Stimulated activated CD4-positive, alpha-beta T cell treated with anti-CD3 and anti-CD28 coated beads, TNF-alpha, amount 100 ng/mL, for 4 hours (primary cell): ENCODE results near the gene C1QTNF9B.
"Not testable (repeated sequence)": the region's sequence is repeated elsewhere in the genome, so short reads cannot be mapped to it uniquely, and the experiment has no call there.

Experiments
- DNase-seq, 3 experiments: peaks; one replicate each; pipeline ENCODE4 v3.0.0-alpha.2; 2020; ENCODE audit warnings: low read depth in 3 of 3

C1QTNF9B gene

DNA sequence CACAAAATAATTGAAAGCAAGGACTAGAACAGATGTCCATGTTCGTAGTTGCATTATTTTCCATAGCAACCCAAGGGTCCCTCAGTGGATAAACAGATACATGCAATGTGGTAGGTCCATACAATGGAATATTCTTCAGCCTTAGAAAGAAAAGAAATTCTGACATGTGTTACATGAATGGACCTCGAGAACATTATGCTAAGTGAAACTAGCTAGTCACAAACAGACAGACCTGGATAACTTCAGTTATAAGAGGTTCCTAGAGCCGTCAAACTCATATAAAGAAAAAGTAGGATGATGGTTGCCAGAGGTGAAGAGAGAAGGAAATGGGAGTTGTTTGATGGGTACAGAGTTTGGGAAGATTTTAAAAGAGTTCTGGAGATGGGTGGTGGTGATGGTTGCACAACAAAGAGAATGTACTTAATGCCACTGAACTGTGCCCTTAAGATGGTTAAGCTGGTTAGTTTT, at the start of gene C1QTNF9B:
C1QTNF9B (minus strand) TSS at position 51 of the 468 bp plus-strand sequence.
- not testable (repeated sequence) for DNase-seq

DNA sequence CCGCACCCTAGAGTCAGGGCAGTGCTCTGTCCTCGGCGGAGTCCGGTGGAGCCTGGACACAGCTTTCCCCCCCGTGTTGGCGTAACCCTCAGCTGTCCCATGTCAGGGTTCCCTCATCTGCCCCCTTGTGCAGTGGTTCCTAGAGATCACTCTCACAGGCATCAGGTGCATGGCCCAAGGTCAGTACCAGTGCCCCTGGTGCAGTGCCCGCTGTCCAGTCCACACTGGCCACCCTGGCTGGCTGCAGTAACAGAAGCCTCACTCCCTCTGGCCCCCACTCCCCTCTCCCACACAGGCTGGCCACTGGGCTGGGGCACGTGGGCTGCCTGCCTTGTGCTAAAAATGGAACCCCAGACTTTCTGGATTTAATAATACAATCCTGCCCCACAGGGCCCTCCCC, 49.6 kb upstream of the C1QTNF9B start:
- DNase-seq = no peak

- DNase-seq = no peak
These were observed 48.8 kb upstream of the C1QTNF9B start for GRCh38 chr13:23946067-23946466.

- DNase-seq = no peak
These were observed 48.3 kb upstream of the C1QTNF9B start for GRCh38 chr13:23945612-23946011.

GRCh38 chr13:23941211-23941610, 43.9 kb upstream of the C1QTNF9B start:
- DNase-seq = no peak

- DNase-seq = not testable (repeated sequence)
These were observed 42.4 kb upstream of the C1QTNF9B start for GRCh38 chr13:23939666-23940065.

- no peak for DNase-seq
These were observed 37.2 kb upstream of the C1QTNF9B start for GRCh38 chr13:23934520-23934919.

- DNase-seq = no peak
These were observed 31.7 kb upstream of the C1QTNF9B start for GRCh38 chr13:23928985-23929384.

DNA sequence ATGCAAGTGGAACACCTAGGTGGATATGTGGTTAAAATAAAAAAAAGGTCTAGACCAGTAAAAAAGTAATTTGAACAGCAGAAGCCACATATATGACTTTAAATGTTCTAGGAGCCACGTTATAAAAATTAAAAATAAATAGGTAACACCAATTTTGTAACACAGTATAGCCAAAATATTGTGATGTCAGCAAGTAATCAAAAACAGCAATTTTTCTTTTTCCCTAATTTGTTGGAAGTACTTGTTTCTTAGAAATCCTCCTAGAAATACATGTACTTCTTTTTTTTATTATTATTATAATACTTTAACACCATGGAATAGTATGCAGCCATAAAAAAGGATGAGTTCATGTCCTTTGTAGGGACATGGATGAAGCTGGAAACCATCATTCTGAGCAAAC, 25.7 kb upstream of the C1QTNF9B start:
- no peak for DNase-seq

DNA sequence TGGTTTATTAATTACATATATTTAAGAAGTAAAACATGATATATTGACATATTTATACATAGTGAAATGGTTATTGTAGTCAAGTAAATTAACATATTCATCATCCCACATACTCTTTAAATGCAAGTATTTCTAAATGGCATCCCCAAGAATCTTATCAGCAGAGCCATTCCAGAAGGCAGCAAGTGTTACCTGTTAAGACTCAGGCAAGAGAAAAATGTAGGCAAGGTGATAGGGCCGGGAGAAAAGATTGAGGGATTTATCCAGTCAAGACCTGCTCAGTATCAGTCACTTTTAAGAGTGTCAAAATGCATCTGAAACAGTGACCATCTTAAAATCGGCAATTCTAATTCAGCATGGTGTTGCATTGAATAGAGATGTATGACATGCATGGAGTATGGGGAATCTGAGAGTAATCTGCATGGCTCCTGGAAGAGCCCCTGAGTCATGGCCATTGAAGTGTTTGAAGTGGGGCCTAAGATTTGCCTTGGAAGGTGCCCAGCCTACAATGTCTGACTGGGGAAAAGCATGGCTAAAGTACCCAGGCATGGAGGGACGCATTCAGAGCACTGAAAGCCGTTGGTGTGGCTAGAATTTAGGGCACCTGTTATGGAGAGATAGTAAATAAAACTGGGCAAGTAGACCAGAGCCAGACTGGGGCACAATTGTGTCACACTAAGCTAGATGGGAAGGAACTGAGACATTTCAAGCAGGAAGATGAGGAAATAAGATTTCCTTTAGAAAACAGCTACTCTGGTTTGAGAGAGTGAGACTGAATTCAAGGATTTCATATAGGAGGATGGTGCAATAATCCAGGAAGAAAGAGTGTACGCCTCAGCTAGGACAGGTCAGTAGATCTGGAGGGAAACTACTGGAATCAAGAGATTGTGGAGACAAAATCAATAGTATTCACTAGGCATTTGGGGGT, 25.0 kb upstream of the C1QTNF9B start:
- no peak for DNase-seq

DNA sequence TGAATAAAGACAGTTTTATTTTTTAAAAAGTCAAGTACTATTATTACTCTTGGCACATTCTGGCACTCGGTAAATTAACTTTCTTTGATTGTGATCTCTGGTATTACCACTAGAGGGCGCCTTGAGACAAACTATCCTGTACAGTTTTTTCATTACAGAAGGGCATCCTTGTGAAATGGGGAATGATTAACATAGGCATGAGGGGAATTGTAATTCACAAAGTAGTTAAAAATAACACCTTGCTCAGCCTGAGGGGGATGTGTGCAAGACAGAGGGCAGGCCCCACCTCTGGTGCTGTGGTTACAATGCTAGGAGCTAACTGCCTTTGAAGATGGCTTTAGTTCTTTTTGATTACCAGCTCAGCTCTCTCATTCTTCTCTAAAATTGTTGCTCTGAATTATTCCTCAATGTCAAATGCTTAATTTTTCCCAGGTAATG, 24.2 kb upstream of the C1QTNF9B start:
- DNase-seq = no peak

DNA sequence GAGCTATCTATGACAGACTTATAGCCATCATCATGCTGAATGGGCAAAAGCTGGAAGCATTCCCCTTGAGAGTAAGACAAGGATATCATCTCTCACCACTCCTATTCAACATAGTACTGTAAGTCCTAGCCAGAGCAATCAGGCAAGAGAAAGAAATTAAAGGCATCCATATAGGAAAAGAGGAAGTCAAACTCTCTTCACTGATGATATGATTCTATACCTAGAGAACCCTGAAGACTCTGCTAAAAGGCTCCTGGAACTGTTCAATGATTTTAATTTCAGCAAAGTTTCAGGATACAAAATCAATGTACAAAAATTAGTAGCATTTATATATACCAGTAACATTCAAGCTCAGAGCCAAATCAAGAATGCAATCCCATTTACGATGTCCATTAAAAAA, 21.7 kb upstream of the C1QTNF9B start:
- DNase-seq = no peak

DNA sequence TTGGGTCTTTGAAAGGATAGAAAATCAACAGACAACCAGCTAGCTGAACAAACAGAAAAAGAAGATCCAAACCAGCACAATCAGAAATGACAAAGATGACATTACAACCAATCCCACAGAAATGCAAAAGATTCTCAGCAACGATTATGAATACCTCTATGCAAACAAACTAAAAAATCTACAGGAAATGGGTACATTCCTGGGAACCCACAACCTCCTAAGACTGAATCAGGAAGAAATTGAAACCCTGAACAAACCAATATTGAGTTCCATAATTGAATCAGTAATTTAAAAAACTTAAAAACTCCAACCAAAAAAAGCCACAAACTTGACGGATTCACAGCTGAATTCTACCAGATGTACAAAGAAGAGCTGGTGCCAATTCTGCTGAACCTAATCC, 20.9 kb upstream of the C1QTNF9B start:
- no peak for DNase-seq

GRCh38 chr13:23915308-23915707, 18.0 kb upstream of the C1QTNF9B start:
- no peak for DNase-seq

GRCh38 chr13:23912469-23912868, 15.2 kb upstream of the C1QTNF9B start:
- no peak for DNase-seq

GRCh38 chr13:23909606-23910005, 12.3 kb upstream of the C1QTNF9B start:
- DNase-seq = no peak

- no peak for DNase-seq
These were observed 8.5 kb upstream of the C1QTNF9B start for GRCh38 chr13:23905766-23906165.

DNA sequence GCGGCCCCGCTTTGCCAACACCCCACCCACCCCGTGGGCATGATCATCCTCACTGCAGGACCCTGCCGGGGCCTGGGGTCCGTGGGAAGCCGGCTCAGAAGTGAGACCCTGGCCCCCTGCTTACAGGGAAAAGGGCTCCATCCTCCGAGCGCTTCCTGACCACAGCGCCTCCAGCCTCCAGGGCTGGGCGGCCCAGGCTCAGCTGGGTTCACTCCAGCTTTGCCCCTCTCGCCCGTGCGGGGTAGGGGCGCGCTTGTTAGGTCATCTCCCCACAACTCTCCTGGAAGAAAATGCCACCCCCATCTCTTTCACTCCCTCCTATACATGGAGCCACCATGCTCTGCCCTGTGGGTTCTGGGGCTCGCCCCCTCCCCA, 6.6 kb upstream of the C1QTNF9B start:
- DNase-seq = no peak

GRCh38 chr13:23902975-23903905, 5.9 kb upstream of the C1QTNF9B start:
- no peak for DNase-seq

- no peak for DNase-seq
These were observed 4.1 kb upstream of the C1QTNF9B start for GRCh38 chr13:23901365-23901764.

GRCh38 chr13:23899555-23899954, 2.3 kb upstream of the C1QTNF9B start:
- DNase-seq = no peak

- DNase-seq = no peak
These were observed 799 bp upstream of the C1QTNF9B start for GRCh38 chr13:23898101-23898500.
